CD4-positive, CD25-positive, alpha-beta regulatory T cell (primary cell): ENCODE data around the gene CARD19. TPM values are rescaled to one million over a fixed set of nuclear protein-coding genes. Genes with fewer than 3 reads are reported as not detected.

Source experiments
- ATAC-seq, 2 donors: fragments of 150-1000 bp; cut with Tn5 transposase; one replicate each; pipeline ENCODE4 v1.10.0; 2021; ENCODE audit warnings: low read depth in 2 of 2, moderate number of reproducible peaks in 2 of 2, moderate library complexity in 1 of 2
- DNase-seq, 3 donors: peaks; one replicate each; pipeline versions ENCODE4 v3.0.0 to v3.0.0-alpha.2; 2012 to 2022; ENCODE audit warnings: mixed read lengths in 1 of 3
- H3K27ac ChIP-seq: one replicate; pipeline ENCODE4 v1.7.0; 2013; ENCODE audit warnings: mild to moderate bottlenecking, low read length; ENCODE audit not compliant: insufficient read depth, poor library complexity, severe bottlenecking
- H3K27me3 ChIP-seq: one replicate; pipeline ENCODE4 v1.7.0; 2013; ENCODE audit warnings: low read length; ENCODE audit not compliant: control insufficient read depth, insufficient read depth
- H3K36me3 ChIP-seq: one replicate; pipeline ENCODE4 v1.7.0; 2013; ENCODE audit warnings: mild to moderate bottlenecking, low read length, moderate library complexity; ENCODE audit not compliant: control insufficient read depth, insufficient read depth
- H3K4me1 ChIP-seq: 2 replicates; pipeline ENCODE4 v1.7.0; 2013; ENCODE audit warnings: mild to moderate bottlenecking, low read length; ENCODE audit not compliant: insufficient read depth, control insufficient read depth, poor library complexity, severe bottlenecking
- H3K4me3 ChIP-seq: one replicate; pipeline ENCODE4 v1.7.0; 2013; ENCODE audit warnings: low read depth, mild to moderate bottlenecking, low read length, moderate library complexity
- H3K9me3 ChIP-seq, 2 experiments: 1 replicate in 1 of 2; 2 replicates in 1 of 2; pipeline ENCODE4 v1.7.0; 2013; ENCODE audit warnings: low read length in 2 of 2, mild to moderate bottlenecking in 1 of 2, moderate library complexity in 1 of 2; ENCODE audit not compliant: control insufficient read depth in 2 of 2
- H3K27ac Mint-ChIP-seq, 3 donors: one replicate each; pipeline ENCODE4 v1.8.0; 2020 to 2022; ENCODE audit warnings: mild to moderate bottlenecking in 3 of 3, mixed read lengths in 3 of 3, moderate library complexity in 2 of 3
- H3K27me3 Mint-ChIP-seq: one replicate; pipeline ENCODE4 v1.8.0; 2022; ENCODE audit warnings: mild to moderate bottlenecking, mixed read lengths
- H3K36me3 Mint-ChIP-seq: one replicate; pipeline ENCODE4 v1.8.0; 2020; ENCODE audit warnings: mixed read lengths
- H3K4me1 Mint-ChIP-seq, 4 donors: one replicate each; pipeline ENCODE4 v1.8.0; 2020 to 2022; ENCODE audit warnings: mixed read lengths in 4 of 4, mild to moderate bottlenecking in 1 of 4
- H3K4me3 Mint-ChIP-seq, 4 donors: one replicate each; pipeline ENCODE4 v1.8.0; 2020 to 2022; ENCODE audit warnings: mild to moderate bottlenecking in 4 of 4, mixed read lengths in 4 of 4, moderate library complexity in 3 of 4
- H3K9me3 Mint-ChIP-seq, 7 donors: one replicate each; pipeline ENCODE4 v1.8.0; 2020 to 2022; ENCODE audit warnings: mixed read lengths in 7 of 7, mild to moderate bottlenecking in 3 of 7, moderate library complexity in 2 of 7
- polyA plus RNA-seq, 4 donors: library from polyadenylated mRNA; unstranded; fragments of 300-500 nt; fragmentation: Illumina TruSeq; gene quantifications; one replicate each; pipeline ENCODE4 v1.2.3, GENCODE V29; 2021
- total RNA-seq: library from RNA; stranded (reverse); gene quantifications from one replicate; pipeline ENCODE4 v1.2.3, GENCODE V29; 2022

The CARD19 gene
- total and polyA plus RNA-seq, 5 donors from 2014 or later: 60.0 to 89.1 (median 72.6) TPM

GRCh38 chr9:93149361-93149760 lies 53.3 kb downstream of the CARD19 start:
- Histone ChIP-seq H3K9me3 (peaks cover 0 to 5% of the 10 kb centered on the region in 2 experiments), H3K4me3 (no peak overlapping the region), H3K27me3 (no peaks in the 10 kb centered on the region), H3K4me1 (peaks cover 7% of the 10 kb centered on the region), H3K27ac (no peak overlapping the region), H3K36me3 (no peaks in the 10 kb centered on the region)
- Mint-ChIP-seq H3K36me3 (no peaks in the 10 kb centered on the region), H3K27me3 (no peaks in the 10 kb centered on the region), H3K27ac (peak overlapping the region in 2 of 3 donors; percentile 20), H3K4me3 (no peak overlapping the region), H3K9me3 (peaks cover 0 to 4% (median 0%) of the 10 kb centered on the region in 7 donors), H3K4me1 (peaks cover 9 to 24% (median 18%) of the 10 kb centered on the region in 4 donors)
- no peak for DNase-seq
- ATAC-seq: no peak

DNA sequence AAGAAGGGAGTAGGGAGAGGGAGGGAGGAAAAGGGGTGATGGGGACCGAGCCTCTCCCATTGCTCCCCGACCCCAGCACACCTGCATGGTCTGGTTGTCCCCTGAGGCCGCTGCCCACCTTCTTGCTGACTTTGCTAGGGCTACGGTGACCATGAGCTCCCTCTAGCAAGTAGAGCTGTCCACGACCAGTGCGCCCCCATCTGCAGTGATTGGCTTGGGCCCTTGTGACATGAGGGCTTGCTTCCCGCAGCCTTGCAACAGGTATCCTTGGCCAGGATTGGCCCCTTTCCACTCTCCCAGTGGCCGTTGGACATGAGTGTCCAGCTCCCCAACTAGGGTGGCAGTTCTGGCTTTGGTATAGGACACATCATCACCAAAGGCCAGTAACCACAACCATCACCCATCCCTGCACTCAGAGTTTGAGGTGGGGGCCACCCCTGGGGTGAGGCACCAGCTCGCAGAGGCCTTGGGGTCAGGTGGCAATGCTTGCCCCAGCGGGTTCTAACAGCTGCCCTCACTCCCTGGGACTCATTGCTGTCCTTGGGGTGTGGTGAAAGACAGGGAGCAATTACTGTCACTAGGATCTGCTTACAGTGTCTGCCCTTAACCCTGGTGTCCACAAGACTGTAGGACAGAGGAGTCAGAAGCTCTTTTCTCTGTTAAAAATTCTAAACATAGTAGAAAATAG lies 55.2 kb downstream of the CARD19 start:
- ATAC-seq (no peak), DNase-seq (no peak)
- no peak overlapping the region for H3K27ac ChIP-seq
- peaks cover 9 to 19% (median 16%) of the 10 kb centered on the region in 4 donors for H3K4me1 Mint-ChIP-seq
- H3K27me3 Mint-ChIP-seq: no peaks in the 10 kb centered on the region
- H3K36me3 ChIP-seq: no peaks in the 10 kb centered on the region
- no peaks in the 10 kb centered on the region for H3K36me3 Mint-ChIP-seq
- H3K9me3 ChIP-seq: peaks cover 0 to 5% of the 10 kb centered on the region in 2 experiments
- peak overlapping the region in 1 of 3 donors; percentile 47 for H3K27ac Mint-ChIP-seq
- peaks cover 5% of the 10 kb centered on the region for H3K4me1 ChIP-seq
- no peak overlapping the region for H3K4me3 Mint-ChIP-seq
- H3K27me3 ChIP-seq: no peaks in the 10 kb centered on the region
- H3K9me3 Mint-ChIP-seq: peaks cover 0 to 4% (median 0%) of the 10 kb centered on the region in 7 donors
- H3K4me3 ChIP-seq: no peak overlapping the region

DNA sequence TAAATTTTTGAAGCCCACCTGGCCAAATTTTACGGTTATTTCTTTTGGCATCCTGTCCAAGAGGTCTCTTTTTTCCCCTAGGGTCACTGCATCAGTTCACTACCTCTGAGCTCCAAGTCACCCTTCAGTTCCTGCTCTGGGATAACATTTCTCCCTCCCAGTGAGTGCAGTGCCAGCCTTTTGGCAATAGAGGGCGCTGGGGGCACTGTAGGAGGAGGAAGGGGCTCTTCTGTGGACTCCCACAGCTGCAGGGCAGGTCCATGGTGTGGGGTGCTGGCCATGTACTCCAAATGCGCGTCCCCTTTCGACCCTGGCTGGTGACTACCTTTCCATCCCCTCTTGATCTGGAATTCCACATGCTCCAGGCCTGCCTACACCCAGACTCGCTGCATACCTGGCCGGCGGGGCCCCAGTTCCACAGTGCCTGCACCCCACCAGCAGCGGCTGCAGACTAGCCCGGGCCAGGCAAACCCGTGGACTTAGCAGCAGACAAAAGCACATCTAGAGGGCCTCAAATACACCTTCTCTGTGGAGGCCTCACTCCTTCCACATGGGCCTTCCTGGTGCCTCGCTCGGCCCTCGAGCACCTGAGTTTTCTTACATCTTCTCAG lies 58.4 kb downstream of the CARD19 start:
- Histone ChIP-seq H3K4me1 (peaks cover 8% of the 10 kb centered on the region), H3K27me3 (no peaks in the 10 kb centered on the region), H3K4me3 (no peak overlapping the region), H3K36me3 (no peaks in the 10 kb centered on the region), H3K27ac (no peak overlapping the region), H3K9me3 (no peaks in the 10 kb centered on the region)
- H3K4me1 Mint-ChIP-seq: peaks cover 2 to 18% (median 12%) of the 10 kb centered on the region in 4 donors
- no peak overlapping the region for H3K4me3 Mint-ChIP-seq
- peak in 1 of 3 donors; percentile 34 for DNase-seq
- no peaks in the 10 kb centered on the region for H3K36me3 Mint-ChIP-seq
- no peaks in the 10 kb centered on the region for H3K9me3 Mint-ChIP-seq
- no peak for ATAC-seq
- peak overlapping the region in 1 of 3 donors; percentile 8 for H3K27ac Mint-ChIP-seq
- H3K27me3 Mint-ChIP-seq: no peaks in the 10 kb centered on the region

GRCh38 chr9:93155716-93156474 lies 59.9 kb downstream of the CARD19 start:
- no peak overlapping the region for H3K4me3 ChIP-seq
- H3K27me3 ChIP-seq: no peaks in the 10 kb centered on the region
- no peak for DNase-seq
- no peaks in the 10 kb centered on the region for H3K36me3 ChIP-seq
- peaks cover 8% of the 10 kb centered on the region for H3K4me1 ChIP-seq
- H3K4me1 Mint-ChIP-seq: peaks cover 0 to 18% (median 14%) of the 10 kb centered on the region in 4 donors
- H3K4me3 Mint-ChIP-seq: no peak overlapping the region
- no peak for ATAC-seq
- no peaks in the 10 kb centered on the region for H3K27me3 Mint-ChIP-seq
- no peaks in the 10 kb centered on the region for H3K36me3 Mint-ChIP-seq
- peak overlapping the region in 1 of 3 donors; percentile 39 for H3K27ac Mint-ChIP-seq
- no peak overlapping the region for H3K27ac ChIP-seq
- no peaks in the 10 kb centered on the region for H3K9me3 Mint-ChIP-seq
- no peaks in the 10 kb centered on the region for H3K9me3 ChIP-seq

DNA sequence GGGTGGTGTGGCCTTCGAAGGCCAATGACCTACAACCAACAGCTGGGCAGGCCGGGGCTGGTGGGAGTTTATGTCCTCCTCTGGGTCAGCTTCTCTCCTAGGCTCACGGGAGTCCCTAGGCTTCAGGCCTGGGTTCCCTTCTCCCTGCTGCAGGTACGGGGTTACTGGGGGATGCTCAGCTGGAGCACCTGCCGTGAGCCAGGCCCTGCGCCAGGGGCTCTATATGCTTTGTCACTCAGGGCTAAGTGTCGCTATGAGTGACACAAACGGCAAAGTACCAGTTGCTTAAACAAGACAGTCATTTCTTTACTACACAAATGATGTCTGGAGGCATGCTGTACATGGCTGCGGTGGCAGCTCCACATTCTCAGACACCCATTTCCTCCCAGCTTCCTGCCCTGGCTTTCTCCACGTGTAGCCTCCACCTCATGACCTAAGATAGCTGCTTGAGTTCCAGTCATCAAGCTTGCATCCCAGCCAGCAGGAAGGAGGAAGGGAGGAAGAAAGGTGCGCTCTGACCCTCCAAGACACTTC lies 60.5 kb downstream of the CARD19 start:
- H3K9me3 Mint-ChIP-seq: no peaks in the 10 kb centered on the region
- peak overlapping the region in 2 of 3 donors; percentile 39 to 87 for H3K27ac Mint-ChIP-seq
- no peaks in the 10 kb centered on the region for H3K9me3 ChIP-seq
- DNase-seq (peak in 1 of 3 donors; percentile 83), ATAC-seq (peak; percentile 13 to 54)
- no peak overlapping the region for H3K27ac ChIP-seq
- peaks cover 8% of the 10 kb centered on the region for H3K4me1 ChIP-seq
- H3K27me3 ChIP-seq: no peaks in the 10 kb centered on the region
- no peak overlapping the region for H3K4me3 ChIP-seq
- no peaks in the 10 kb centered on the region for H3K36me3 Mint-ChIP-seq
- H3K4me3 Mint-ChIP-seq: no peak overlapping the region
- H3K27me3 Mint-ChIP-seq: no peaks in the 10 kb centered on the region
- no peaks in the 10 kb centered on the region for H3K36me3 ChIP-seq
- H3K4me1 Mint-ChIP-seq: peaks cover 0 to 18% (median 14%) of the 10 kb centered on the region in 4 donors

GRCh38 chr9:93159601-93160471 lies 63.8 kb downstream of the CARD19 start:
- Mint-ChIP-seq H3K4me1 (peaks cover 0 to 18% (median 14%) of the 10 kb centered on the region in 4 donors), H3K9me3 (no peaks in the 10 kb centered on the region), H3K27ac (peak overlapping the region in 2 of 3 donors; percentile 62 to 64), H3K27me3 (no peaks in the 10 kb centered on the region), H3K4me3 (no peak overlapping the region), H3K36me3 (no peaks in the 10 kb centered on the region)
- Histone ChIP-seq H3K9me3 (no peaks in the 10 kb centered on the region), H3K4me3 (no peak overlapping the region), H3K4me1 (peaks cover 8% of the 10 kb centered on the region), H3K27ac (no peak overlapping the region), H3K27me3 (no peaks in the 10 kb centered on the region), H3K36me3 (no peaks in the 10 kb centered on the region)
- ATAC-seq: peak; percentile 81 to 83
- DNase-seq: peak; percentile 42 to 54 (median 53)
